Endodermal cell (in vitro differentiated cells): Measurements from ENCODE around the gene PACSIN2. TPM values are rescaled to one million over a fixed set of nuclear protein-coding genes. Genes with fewer than 3 reads are reported as not detected.
"Not testable (repeated sequence)": the region's sequence is repeated elsewhere in the genome, so short reads cannot be mapped to it uniquely, and the experiment has no call there.

Experiments used
- DNase-seq: peaks from one replicate; pipeline ENCODE4 v3.0.0-alpha.2; 2017
- H3K27ac ChIP-seq: 2 replicates; pipeline ENCODE4 v1.5.1; 2013; ENCODE audit warnings: mild to moderate bottlenecking, low read depth, low read length, moderate library complexity
- H3K27me3 ChIP-seq: 2 replicates; pipeline ENCODE4 v1.6.1; 2013; ENCODE audit warnings: mild to moderate bottlenecking, low read length, moderate library complexity; ENCODE audit not compliant: insufficient read depth, control insufficient read depth, poor library complexity, severe bottlenecking
- H3K36me3 ChIP-seq: 2 replicates; pipeline ENCODE4 v1.7.0; 2013; ENCODE audit warnings: mild to moderate bottlenecking, low read length, moderate library complexity; ENCODE audit not compliant: control insufficient read depth, insufficient read depth
- H3K4me1 ChIP-seq: one replicate; pipeline ENCODE4 v1.7.0; 2013; ENCODE audit warnings: low read length; ENCODE audit not compliant: control insufficient read depth, insufficient read depth
- H3K4me3 ChIP-seq: 2 replicates; pipeline ENCODE4 v1.5.1; 2013; ENCODE audit warnings: mild to moderate bottlenecking, low read length, moderate library complexity
- H3K9ac ChIP-seq: 2 replicates; pipeline ENCODE4 v1.6.1; 2013; ENCODE audit warnings: mild to moderate bottlenecking, low read length, moderate library complexity; ENCODE audit not compliant: poor library complexity, severe bottlenecking; ENCODE audit errors: extremely low read depth
- H3K9me3 ChIP-seq: 2 replicates; pipeline ENCODE4 v1.6.1; 2013; ENCODE audit warnings: mild to moderate bottlenecking, low read length, moderate library complexity; ENCODE audit not compliant: control insufficient read depth
- H3K27ac Mint-ChIP-seq: 2 replicates; pipeline ENCODE4 v1.8.0; 2020; ENCODE audit warnings: mixed read lengths
- H3K27me3 Mint-ChIP-seq: 2 replicates; pipeline ENCODE4 v1.8.0; 2021; ENCODE audit warnings: mild to moderate bottlenecking, mixed read lengths; ENCODE audit not compliant: insufficient read depth
- H3K36me3 Mint-ChIP-seq: 2 replicates; pipeline ENCODE4 v1.8.0; 2020; ENCODE audit warnings: low read depth, mixed read lengths
- H3K4me1 Mint-ChIP-seq: 2 replicates; pipeline ENCODE4 v1.8.0; 2020; ENCODE audit warnings: mixed read lengths
- H3K4me3 Mint-ChIP-seq: 2 replicates; pipeline ENCODE4 v1.8.0; 2020; ENCODE audit warnings: mild to moderate bottlenecking, moderate library complexity, mixed read lengths
- H3K9me3 Mint-ChIP-seq: 2 replicates; pipeline ENCODE4 v1.8.0; 2020; ENCODE audit warnings: mild to moderate bottlenecking, mixed read lengths
- CTCF ChIP-seq: fragments of 200-600 bp; sonication (generic); conservative IDR thresholded peaks from 2 replicates; pipeline ENCODE4 v1.5.0; 2021; ENCODE audit warnings: antibody characterized with exemption, mild to moderate bottlenecking
- WGBS, 2 experiments: methylation state at CpG; one replicate each; pipeline versions ENCODE4 v1.1.5 to v1.1.7; 2013; ENCODE audit warnings: missing lambda C conversion rate in 2 of 2, mixed read lengths in 1 of 2; ENCODE audit not compliant: insufficient coverage in 1 of 2, insufficient read length in 1 of 2; 5-methylcytosine and 5-hydroxymethylcytosine counted together
- total RNA-seq, 2 donors: library from RNA; stranded (reverse); fragmentation: NEBNext Ultra II Directional in 1 of 2; extraction: Animal tissue kit (Norgen Biotek cat#: 25700) in 1 of 2; gene quantifications; 2 replicates in 1 of 2; 3 replicates in 1 of 2; pipeline ENCODE4 v1.2.1, GENCODE V29; 2021

The PACSIN2 gene
- total RNA-seq, 2 donors from 2014 or later, result 60.7 to 61.4 TPM

- no peak overlapping the region for H3K9ac ChIP-seq
- 74 to 87% methylated on average over 3 to 6 of the region's 6 CpGs for WGBS, 2 experiments
- no peak for TF ChIP-seq CTCF
- Mint-ChIP-seq H3K4me3 (no peak overlapping the region), H3K4me1 (peaks cover 33% of the 10 kb centered on the region), H3K27ac (peak overlapping the region; percentile 23), H3K27me3 (no peaks in the 10 kb centered on the region), H3K36me3 (peaks cover 25% of the 10 kb centered on the region), H3K9me3 (peaks cover 11% of the 10 kb centered on the region)
- peaks cover 13% of the 10 kb centered on the region for H3K36me3 ChIP-seq
- no peak overlapping the region for H3K27ac ChIP-seq
- H3K4me1 ChIP-seq, result no peaks in the 10 kb centered on the region
- peaks cover 11% of the 10 kb centered on the region for H3K9me3 ChIP-seq
- no peaks in the 10 kb centered on the region for H3K27me3 ChIP-seq
- DNase-seq, result no peak
- no peak overlapping the region for H3K4me3 ChIP-seq
These were observed 17.3 kb downstream of the PACSIN2 start for GRCh38 chr22:42997582-42998090.

GRCh38 chr22:42996646-42997365 is 18.1 kb downstream of the PACSIN2 start:
- H3K9me3 Mint-ChIP-seq, result peaks cover 11% of the 10 kb centered on the region
- peak overlapping the region; percentile 68 for H3K27ac Mint-ChIP-seq
- Histone ChIP-seq H3K9me3 (peaks cover 11% of the 10 kb centered on the region), H3K27ac (no peak overlapping the region), H3K9ac (no peak overlapping the region), H3K36me3 (peaks cover 19% of the 10 kb centered on the region), H3K4me3 (no peak overlapping the region), H3K27me3 (no peaks in the 10 kb centered on the region), H3K4me1 (no peaks in the 10 kb centered on the region)
- no peak for TF ChIP-seq CTCF
- no peak overlapping the region for H3K4me3 Mint-ChIP-seq
- DNase-seq, result no peak
- WGBS, 2 experiments, result 92% methylated on average over 6 to 10 of the region's 10 CpGs
- H3K4me1 Mint-ChIP-seq, result peaks cover 26% of the 10 kb centered on the region
- peaks cover 31% of the 10 kb centered on the region for H3K36me3 Mint-ChIP-seq
- H3K27me3 Mint-ChIP-seq, result no peaks in the 10 kb centered on the region

- H3K27ac ChIP-seq, H3K27ac Mint-ChIP-seq, H3K4me3 Mint-ChIP-seq, DNase-seq, H3K9ac ChIP-seq, H3K27me3 ChIP-seq, H3K4me3 ChIP-seq, H3K27me3 Mint-ChIP-seq, H3K4me1 ChIP-seq: not testable (repeated sequence)
- Mint-ChIP-seq H3K9me3 (peaks cover 11% of the 10 kb centered on the region), H3K4me1 (peaks cover 22% of the 10 kb centered on the region), H3K36me3 (peaks cover 31% of the 10 kb centered on the region)
- peaks cover 11% of the 10 kb centered on the region for H3K9me3 ChIP-seq
- 90 to 93% methylated on average over 5 to 7 of the region's 7 CpGs for WGBS, 2 experiments
- H3K36me3 ChIP-seq, result peaks cover 19% of the 10 kb centered on the region
These were observed 19.3 kb downstream of the PACSIN2 start for GRCh38 chr22:42995654-42996053.
